ENCODE results near the gene FAM107B.
A peak's percentile ranks its signal among the peaks of the same experiment; 100 is the strongest.

The FAM107B gene

GRCh38 chr10:14539176-14539575, 235.5 kb downstream of the FAM107B start:
- no peak for DNase-seq (ENCODE audit: low read depth in 2 of 2)

GRCh38 chr10:14536241-14537213, 238.2 kb downstream of the FAM107B start:
- DNase-seq (ENCODE audit: low read depth in 2 of 2): peak; percentile 29 to 45

- no peak for DNase-seq (ENCODE audit: low read depth in 2 of 2)
Measured at GRCh38 chr10:14535457-14536130, 239.1 kb downstream of the FAM107B start.

GRCh38 chr10:14534152-14534551, 240.5 kb downstream of the FAM107B start:
- no peak for DNase-seq (ENCODE audit: low read depth in 2 of 2)

- DNase-seq (ENCODE audit: low read depth in 2 of 2): no peak
Measured at GRCh38 chr10:14533295-14533694, 241.4 kb downstream of the FAM107B start.

- no peak for DNase-seq (ENCODE audit: low read depth in 2 of 2)
Measured at GRCh38 chr10:14532473-14533251, 242.0 kb downstream of the FAM107B start.

- DNase-seq (ENCODE audit: low read depth in 2 of 2): no peak
Measured at GRCh38 chr10:14531974-14532373, 242.7 kb downstream of the FAM107B start.

GRCh38 chr10:14530465-14530864, 244.2 kb downstream of the FAM107B start:
- DNase-seq (ENCODE audit: low read depth in 2 of 2): no peak

GRCh38 chr10:14529351-14529750, 245.3 kb downstream of the FAM107B start:
- DNase-seq (ENCODE audit: low read depth in 2 of 2): no peak

- DNase-seq (ENCODE audit: low read depth in 2 of 2): no peak
Measured at GRCh38 chr10:14528450-14528849, 246.2 kb downstream of the FAM107B start.

- DNase-seq (ENCODE audit: low read depth in 2 of 2): no peak
Measured at GRCh38 chr10:14527915-14528314, 246.8 kb downstream of the FAM107B start.

- DNase-seq (ENCODE audit: low read depth in 2 of 2): no peak
Measured at GRCh38 chr10:14527134-14527844, 247.4 kb downstream of the FAM107B start.

- DNase-seq (ENCODE audit: low read depth in 2 of 2): no peak
Measured at GRCh38 chr10:14526326-14526725, 248.4 kb downstream of the FAM107B start.

GRCh38 chr10:14524691-14525324, 249.9 kb downstream of the FAM107B start:
- DNase-seq (ENCODE audit: low read depth in 2 of 2): no peak

- DNase-seq (ENCODE audit: low read depth in 2 of 2): no peak
Measured at GRCh38 chr10:14523286-14523685, 251.4 kb downstream of the FAM107B start.

GRCh38 chr10:14519785-14520184, 254.9 kb downstream of the FAM107B start:
- DNase-seq (ENCODE audit: low read depth in 2 of 2): no peak

GRCh38 chr10:14518149-14518548, 256.5 kb downstream of the FAM107B start:
- no peak for DNase-seq (ENCODE audit: low read depth in 2 of 2)

- no peak for DNase-seq (ENCODE audit: low read depth in 2 of 2)
Measured at GRCh38 chr10:14513123-14513522, 261.6 kb downstream of the FAM107B start.

- DNase-seq (ENCODE audit: low read depth in 2 of 2): no peak
Measured at GRCh38 chr10:14510346-14510745, 264.4 kb downstream of the FAM107B start.

GRCh38 chr10:14508725-14509124, 266.0 kb downstream of the FAM107B start:
- DNase-seq (ENCODE audit: low read depth in 2 of 2): no peak

- no peak for DNase-seq (ENCODE audit: low read depth in 2 of 2)
Measured at GRCh38 chr10:14507781-14508180, 266.9 kb downstream of the FAM107B start.
